HCT116 (cell line): ENCODE results near the gene CGB1. TPM values are rescaled to one million over a fixed set of nuclear protein-coding genes. Genes with fewer than 3 reads are reported as not detected.

ENCODE experiments used
- ATAC-seq: fragments of 200-7000 bp; cut with Tn5 transposase; 2 replicates; pipeline ENCODE4 v1.9.1; 2020; ENCODE audit warnings: mild to moderate bottlenecking, moderate library complexity
- BruUV-seq: library from RNA; stranded (reverse); fragments of 400-500 nt; replicated peaks from 2 replicates; lab custom pipeline; 2021; lab: Mats Ljungman, UMichigan
- CTCF ChIA-PET: fragments of 300-600 bp; sonication (Branson Sonifier 250); formaldehyde crosslinking; loops from one replicate; lab custom pipeline; 2021; ENCODE audit warnings: antibody characterized with exemption; lab: Charles Lee
- POLR2A ChIA-PET: fragments of 300-600, 350-600 bp; sonication (Branson Sonifier 250); formaldehyde crosslinking; loops from one replicate; lab custom pipeline; 2021; ENCODE audit warnings: antibody characterized with exemption; lab: Charles Lee
- RAD21 ChIA-PET, 2 experiments: fragments of 300-600 bp; sonication (Branson Sonifier 250); formaldehyde crosslinking; loops; one replicate each; lab custom pipeline; 2023; ENCODE audit warnings: low total read pairs in 2 of 2; ENCODE audit not compliant: uncharacterized antibody in 2 of 2, unreplicated experiment in 2 of 2, low non-redundant PET in 1 of 2; lab: Charles Lee
- DNase-seq: peaks from one replicate; pipeline ENCODE4 v3.0.0-alpha.2; 2010; ENCODE audit warnings: low read depth, low spot score
- H2AFZ ChIP-seq: fragments of 200-600 bp; shearing (Covaris generic), sonication (generic); 2 replicates; pipeline ENCODE4 v1.6.1; 2017; ENCODE audit warnings: low read depth, mixed run types, mixed read lengths, antibody characterized with exemption, low read length; ENCODE audit not compliant: poor library complexity, severe bottlenecking
- H3K27ac ChIP-seq: 2 replicates; pipeline ENCODE4 v1.5.1; 2012; ENCODE audit warnings: low read depth, low read length
- H3K27me3 ChIP-seq: fragments of 200-600 bp; sonication (generic); 2 replicates; pipeline ENCODE4 v1.6.1; 2016; ENCODE audit warnings: mixed run types, low read length, mixed read lengths; ENCODE audit not compliant: insufficient read depth
- H3K36me3 ChIP-seq, 2 experiments: fragments of 200-500 bp in 1 of 2; fragments of 200-600 bp in 1 of 2; sonication (Bioruptor generic) in 1 of 2; sonication (generic) in 1 of 2; 2 replicates each; pipeline versions ENCODE4 v1.5.1 to v1.6.1; 2014 to 2016; ENCODE audit warnings: low read length in 2 of 2, inconsistent platforms in 1 of 2, mixed read lengths in 1 of 2, mixed run types in 1 of 2; ENCODE audit not compliant: insufficient read depth in 2 of 2, control insufficient read depth in 1 of 2
- H3K4me1 ChIP-seq, 2 experiments: fragments of 200-600 bp in 1 of 2; sonication (generic) in 1 of 2; 2 replicates each; pipeline versions ENCODE4 v1.5.1 to v1.6.1; 2012 to 2017; ENCODE audit warnings: low read length in 2 of 2, inconsistent platforms in 1 of 2, mild to moderate bottlenecking in 1 of 2, mixed read lengths in 1 of 2, mixed run types in 1 of 2, moderate library complexity in 1 of 2; ENCODE audit not compliant: insufficient read depth in 2 of 2, control insufficient read depth in 1 of 2
- H3K4me2 ChIP-seq: fragments of 200-600 bp; sonication (generic); 2 replicates; pipeline ENCODE4 v1.6.1; 2017; ENCODE audit warnings: mixed run types, low read length, mixed read lengths
- H3K4me3 ChIP-seq, 2 experiments: fragments of 200-600 bp in 1 of 2; sonication (generic) in 1 of 2; replicated peaks in 1 of 2; 2 replicates each; pipeline ENCODE4 v1.5.1; 2011 to 2016; ENCODE audit warnings: low read length in 2 of 2, control low read depth in 1 of 2, low read depth in 1 of 2, mild to moderate bottlenecking in 1 of 2, mixed read lengths in 1 of 2, mixed run types in 1 of 2
- H3K79me2 ChIP-seq: fragments of 200-600 bp; sonication (generic); 2 replicates; pipeline ENCODE4 v1.6.1; 2017; ENCODE audit warnings: mild to moderate bottlenecking, mixed run types, low read length, moderate library complexity, mixed read lengths; ENCODE audit not compliant: insufficient read depth
- H3K9ac ChIP-seq: fragments of 200-600 bp; sonication (generic); 2 replicates; pipeline ENCODE4 v1.6.1; 2016; ENCODE audit warnings: low read length, mixed read lengths
- H3K9me2 ChIP-seq: fragments of 200-600 bp; sonication (generic), shearing (Covaris generic); 2 replicates; pipeline ENCODE4 v1.6.1; 2017; ENCODE audit warnings: mixed run types, mild to moderate bottlenecking, moderate library complexity; ENCODE audit not compliant: insufficient read depth
- H3K9me3 ChIP-seq, 2 experiments: fragments of 200-500 bp in 1 of 2; fragments of 200-600 bp in 1 of 2; sonication (Bioruptor generic) in 1 of 2; sonication (generic) in 1 of 2; 2 replicates each; pipeline ENCODE4 v1.6.1; 2014 to 2017; ENCODE audit warnings: low read length in 2 of 2, mixed read lengths in 2 of 2, inconsistent platforms in 1 of 2, low read depth in 1 of 2, mild to moderate bottlenecking in 1 of 2, mixed run types in 1 of 2, moderate library complexity in 1 of 2; ENCODE audit not compliant: control insufficient read depth in 1 of 2, insufficient read depth in 1 of 2
- H4K20me1 ChIP-seq: fragments of 200-600 bp; sonication (generic), shearing (Covaris generic); 2 replicates; pipeline ENCODE4 v1.6.1; 2017; ENCODE audit warnings: mixed run types, mild to moderate bottlenecking, moderate library complexity; ENCODE audit not compliant: insufficient read depth
- CBX3 ChIP-seq: IDR thresholded peaks from 2 replicates; pipeline ENCODE4 v1.6.1; 2012; ENCODE audit warnings: low read depth
- EZH2 ChIP-seq: fragments of 200-600 bp; sonication (generic); IDR thresholded peaks from 2 replicates; pipeline ENCODE4 v1.6.1; 2017; ENCODE audit warnings: antibody characterized with exemption, mixed run types
- EZH2phosphoT487 ChIP-seq: fragments of 200-600 bp; IDR thresholded peaks from 2 replicates; pipeline ENCODE4 v1.6.1; 2018; ENCODE audit warnings: antibody characterized with exemption, borderline replicate concordance
- JUND ChIP-seq: IDR thresholded peaks from 2 replicates; pipeline ENCODE4 v1.6.1; 2012
- POLR2A ChIP-seq: IDR thresholded peaks from 2 replicates; pipeline ENCODE4 v1.7.0; 2011; ENCODE audit warnings: borderline replicate concordance; ENCODE audit not compliant: insufficient read depth, insufficient read length; ENCODE audit errors: extremely low read depth
- POLR2AphosphoS5 ChIP-seq: IDR thresholded peaks from 2 replicates; pipeline ENCODE4 v1.6.1; 2011; ENCODE audit warnings: mild to moderate bottlenecking, low read depth, low read length, moderate library complexity
- SP1 ChIP-seq: IDR thresholded peaks from 2 replicates; pipeline ENCODE4 v1.6.1; 2012; ENCODE audit warnings: low read depth
- SRF ChIP-seq: IDR thresholded peaks from 2 replicates; pipeline ENCODE4 v1.6.1; 2012; ENCODE audit warnings: low read depth
- YY1 ChIP-seq: IDR thresholded peaks from 2 replicates; pipeline ENCODE4 v1.6.1; 2011; ENCODE audit warnings: low read length, low read depth, moderate library complexity, mild to moderate bottlenecking; ENCODE audit not compliant: insufficient replicate concordance; ENCODE audit errors: extremely low read depth
- ZFX ChIP-seq: fragments of 450-650 bp; IDR thresholded peaks from 2 replicates; pipeline ENCODE4 v1.6.1; 2017
- intact Hi-C: fragments of 100-400 bp; cut with micrococcal nuclease; formaldehyde crosslinking; loops from 2 replicates; pipeline ENCODE4 v1.10.0; 2022
- total RNA-seq: library from RNA; stranded (reverse); gene quantifications from one replicate; pipeline ENCODE4 v1.2.1, GENCODE V29; 2021; ENCODE audit not compliant: unreplicated experiment
- TF ChIP-seq, protein P1 (sequence below): IDR thresholded peaks from 2 replicates; pipeline ENCODE4 v1.6.1; 2011; ENCODE audit warnings: mild to moderate bottlenecking, low read length, moderate library complexity; ENCODE audit not compliant: insufficient replicate concordance; ENCODE audit errors: extremely low read depth
- TF ChIP-seq, protein P2 (sequence below): IDR thresholded peaks from 2 replicates; pipeline ENCODE4 v1.6.1; 2012
- TF ChIP-seq, protein P3 (sequence below): IDR thresholded peaks from 2 replicates; pipeline ENCODE4 v1.6.1; 2012

CGB1 gene
- total RNA-seq, 1 experiment from 2014 or later = 0.76 TPM

- H3K9ac ChIP-seq = no peak overlapping the region
- CTCF ChIA-PET = interaction anchor here (1.3 kb wide), 1 partner anchor 29 kb away, joined by 4 read pairs; the partner anchor contains the start of genes GYS1 and RUVBL2
- intact Hi-C loops = no loop called here
Observed at GRCh38 chr19:49022116-49022515, 14.6 kb downstream of the CGB1 start.

More at GRCh38 chr19:49022116-49022515, 14.6 kb downstream of the CGB1 start:
- no peaks in the 10 kb centered on the region for H3K9me3 ChIP-seq
- no peaks in the 10 kb centered on the region for H3K9me2 ChIP-seq
- no peaks in the 10 kb centered on the region for H3K36me3 ChIP-seq
- H3K4me2 ChIP-seq = peak overlapping the region; percentile 24
- no peaks in the 10 kb centered on the region for H3K27me3 ChIP-seq
- POLR2A ChIA-PET = interaction anchor here (1.4 kb wide), 1 partner anchor 28 kb away, joined by 3 read pairs; the partner anchor contains the start of gene RUVBL2
- BruUV-seq = no TSS peak
- no peaks in the 10 kb centered on the region for H3K79me2 ChIP-seq
- no peak for DNase-seq
- no peak overlapping the region for H3K4me3 ChIP-seq
- peaks cover 30 to 52% of the 10 kb centered on the region in 2 experiments for H3K4me1 ChIP-seq
- ATAC-seq = no peak
- H4K20me1 ChIP-seq = no peaks in the 10 kb centered on the region
- H2AFZ ChIP-seq = no peak overlapping the region
- RAD21 ChIA-PET = no interaction called here
- H3K27ac ChIP-seq = no peak overlapping the region
- no peak for TF ChIP-seq POLR2A
- TF ChIP-seq SRF = no peak
- no peak for TF ChIP-seq CBX3
- TF ChIP-seq POLR2AphosphoS5 = no peak
- TF ChIP-seq ZFX = no peak
- TF ChIP-seq, protein P1, sequence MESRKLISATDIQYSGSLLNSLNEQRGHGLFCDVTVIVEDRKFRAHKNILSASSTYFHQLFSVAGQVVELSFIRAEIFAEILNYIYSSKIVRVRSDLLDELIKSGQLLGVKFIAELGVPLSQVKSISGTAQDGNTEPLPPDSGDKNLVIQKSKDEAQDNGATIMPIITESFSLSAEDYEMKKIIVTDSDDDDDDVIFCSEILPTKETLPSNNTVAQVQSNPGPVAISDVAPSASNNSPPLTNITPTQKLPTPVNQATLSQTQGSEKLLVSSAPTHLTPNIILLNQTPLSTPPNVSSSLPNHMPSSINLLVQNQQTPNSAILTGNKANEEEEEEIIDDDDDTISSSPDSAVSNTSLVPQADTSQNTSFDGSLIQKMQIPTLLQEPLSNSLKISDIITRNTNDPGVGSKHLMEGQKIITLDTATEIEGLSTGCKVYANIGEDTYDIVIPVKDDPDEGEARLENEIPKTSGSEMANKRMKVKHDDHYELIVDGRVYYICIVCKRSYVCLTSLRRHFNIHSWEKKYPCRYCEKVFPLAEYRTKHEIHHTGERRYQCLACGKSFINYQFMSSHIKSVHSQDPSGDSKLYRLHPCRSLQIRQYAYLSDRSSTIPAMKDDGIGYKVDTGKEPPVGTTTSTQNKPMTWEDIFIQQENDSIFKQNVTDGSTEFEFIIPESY = no peak
- TF ChIP-seq SP1 = no peak
- no peak for TF ChIP-seq EZH2
- TF ChIP-seq JUND = no peak
- TF ChIP-seq, protein P2, sequence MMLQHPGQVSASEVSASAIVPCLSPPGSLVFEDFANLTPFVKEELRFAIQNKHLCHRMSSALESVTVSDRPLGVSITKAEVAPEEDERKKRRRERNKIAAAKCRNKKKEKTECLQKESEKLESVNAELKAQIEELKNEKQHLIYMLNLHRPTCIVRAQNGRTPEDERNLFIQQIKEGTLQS = no peak
- no peak for TF ChIP-seq YY1
- TF ChIP-seq EZH2phosphoT487 = no peak
- TF ChIP-seq, protein P3, sequence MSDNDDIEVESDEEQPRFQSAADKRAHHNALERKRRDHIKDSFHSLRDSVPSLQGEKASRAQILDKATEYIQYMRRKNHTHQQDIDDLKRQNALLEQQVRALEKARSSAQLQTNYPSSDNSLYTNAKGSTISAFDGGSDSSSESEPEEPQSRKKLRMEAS = no peak
- TF ChIP-seq, all 23 proteins: peak for 0
